Neural cell (in vitro differentiated cells): ENCODE measurements around the gene DDX24. TPM values are rescaled to one million over a fixed set of nuclear protein-coding genes. Genes with fewer than 3 reads are reported as not detected.

Source experiments
- H2AFZ ChIP-seq: fragments of 200-600, 300-800 bp; sonication (generic), shearing (Covaris generic); 2 replicates; pipeline ENCODE4 v1.6.0; 2014; ENCODE audit warnings: low read depth, mild to moderate bottlenecking, antibody characterized with exemption, low read length, moderate library complexity
- H3F3A ChIP-seq: fragments of 200-600 bp; shearing (Covaris generic); 2 replicates; pipeline ENCODE4 v1.6.1; 2016; ENCODE audit warnings: mild to moderate bottlenecking, moderate library complexity, mixed read lengths, antibody characterized with exemption, low read length; ENCODE audit not compliant: insufficient read depth, poor library complexity, severe bottlenecking
- H3K27ac ChIP-seq: fragments of 200-600, 300-800 bp; sonication (generic), shearing (Covaris generic); 2 replicates; pipeline ENCODE4 v1.5.1; 2014; ENCODE audit warnings: mild to moderate bottlenecking, low read length, moderate library complexity
- H3K27me3 ChIP-seq: fragments of 300-800, 200-600 bp; sonication (generic), shearing (Covaris generic); 2 replicates; pipeline ENCODE4 v1.6.0; 2014; ENCODE audit warnings: mild to moderate bottlenecking, low read depth, low read length, moderate library complexity; ENCODE audit not compliant: insufficient read depth
- H3K36me3 ChIP-seq: fragments of 300-800, 200-600 bp; sonication (generic), shearing (Covaris generic); 2 replicates; pipeline ENCODE4 v1.5.1; 2014; ENCODE audit warnings: mild to moderate bottlenecking, antibody characterized with exemption, low read length, moderate library complexity; ENCODE audit not compliant: insufficient read depth
- H3K4me2 ChIP-seq: fragments of 300-800, 200-600 bp; sonication (generic), shearing (Covaris generic); 2 replicates; pipeline ENCODE4 v1.6.0; 2014; ENCODE audit warnings: mild to moderate bottlenecking, low read length
- H3K4me3 ChIP-seq: fragments of 300-800, 200-600 bp; sonication (generic), shearing (Covaris generic); 2 replicates; pipeline ENCODE4 v1.5.1; 2014; ENCODE audit warnings: mild to moderate bottlenecking, low read length, moderate library complexity
- H3K79me2 ChIP-seq: fragments of 200-600 bp; shearing (Covaris generic); replicated peaks from 2 replicates; pipeline ENCODE4 v1.6.0; 2014; ENCODE audit warnings: mild to moderate bottlenecking, low read length, moderate library complexity; ENCODE audit not compliant: insufficient read depth
- H3K9ac ChIP-seq: fragments of 300-800, 200-600 bp; sonication (generic), shearing (Covaris generic); 2 replicates; pipeline ENCODE4 v1.6.1; 2016; ENCODE audit warnings: mild to moderate bottlenecking, low read length, mixed read lengths
- H3K9me2 ChIP-seq: fragments of 200-600 bp; shearing (Covaris generic); 2 replicates; pipeline ENCODE4 v1.6.1; 2016; ENCODE audit warnings: mild to moderate bottlenecking, low read length, mixed read lengths; ENCODE audit not compliant: insufficient read depth
- H3K9me3 ChIP-seq: fragments of 200-600, 300-800 bp; sonication (generic), shearing (Covaris generic); 2 replicates; pipeline ENCODE4 v1.6.1; 2016; ENCODE audit warnings: mild to moderate bottlenecking, mixed run types, low read length, moderate library complexity, mixed read lengths
- H4K20me1 ChIP-seq: fragments of 200-600 bp; shearing (Covaris generic); 2 replicates; pipeline ENCODE4 v1.6.1; 2016; ENCODE audit warnings: mild to moderate bottlenecking, mixed run types; ENCODE audit not compliant: insufficient read depth
- EP300 ChIP-seq: fragments of 450-650 bp; conservative IDR thresholded peaks from 2 replicates; pipeline ENCODE4 v1.6.1; 2014; ENCODE audit warnings: antibody characterized with exemption, mild to moderate bottlenecking, moderate library complexity; ENCODE audit not compliant: poor library complexity, severe bottlenecking
- EZH2 ChIP-seq: fragments of 200-600, 300-800 bp; shearing (Covaris generic), sonication (generic); IDR thresholded peaks from 2 replicates; pipeline ENCODE4 v1.6.1; 2014; ENCODE audit warnings: antibody characterized with exemption, low read length, borderline replicate concordance, mild to moderate bottlenecking; ENCODE audit not compliant: insufficient read depth, poor library complexity, severe bottlenecking
- MXI1 ChIP-seq: fragments of 450-650 bp; conservative IDR thresholded peaks from 2 replicates; pipeline ENCODE4 v1.6.1; 2014; ENCODE audit warnings: antibody characterized with exemption, mild to moderate bottlenecking; ENCODE audit not compliant: poor library complexity, severe bottlenecking
- POLR2AphosphoS5 ChIP-seq: IDR thresholded peaks from 2 replicates; pipeline ENCODE4 v1.6.1; 2012
- RAD21 ChIP-seq: fragments of 450-650 bp; conservative IDR thresholded peaks from 2 replicates; pipeline ENCODE4 v1.6.1; 2014; ENCODE audit warnings: antibody characterized with exemption, mild to moderate bottlenecking, moderate library complexity
- REST ChIP-seq: IDR thresholded peaks from 2 replicates; pipeline ENCODE4 v1.6.1; 2012; ENCODE audit warnings: borderline replicate concordance
- SMC3 ChIP-seq: fragments of 450-650 bp; conservative IDR thresholded peaks from 2 replicates; pipeline ENCODE4 v1.6.1; 2014; ENCODE audit warnings: antibody characterized with exemption, mild to moderate bottlenecking, moderate library complexity; ENCODE audit not compliant: poor library complexity
- TAF1 ChIP-seq: IDR thresholded peaks from 2 replicates; pipeline ENCODE4 v1.6.1; 2012; ENCODE audit warnings: low read depth
- polyA plus RNA-seq: library from polyadenylated mRNA; depleted of rRNA; stranded (reverse); fragments of >200 nt; gene quantifications from 2 replicates; pipeline ENCODE4 v1.2.3, GENCODE V29; 2014
- TF ChIP-seq, protein P1 (sequence below): fragments of 450-650 bp; IDR thresholded peaks from 2 replicates; pipeline ENCODE4 v1.5.1; 2014; ENCODE audit warnings: antibody characterized with exemption, mild to moderate bottlenecking, moderate library complexity; ENCODE audit not compliant: poor library complexity, severe bottlenecking

Gene DDX24
- polyA plus RNA-seq, 1 donor from 2014 or later = 177 TPM

DNA sequence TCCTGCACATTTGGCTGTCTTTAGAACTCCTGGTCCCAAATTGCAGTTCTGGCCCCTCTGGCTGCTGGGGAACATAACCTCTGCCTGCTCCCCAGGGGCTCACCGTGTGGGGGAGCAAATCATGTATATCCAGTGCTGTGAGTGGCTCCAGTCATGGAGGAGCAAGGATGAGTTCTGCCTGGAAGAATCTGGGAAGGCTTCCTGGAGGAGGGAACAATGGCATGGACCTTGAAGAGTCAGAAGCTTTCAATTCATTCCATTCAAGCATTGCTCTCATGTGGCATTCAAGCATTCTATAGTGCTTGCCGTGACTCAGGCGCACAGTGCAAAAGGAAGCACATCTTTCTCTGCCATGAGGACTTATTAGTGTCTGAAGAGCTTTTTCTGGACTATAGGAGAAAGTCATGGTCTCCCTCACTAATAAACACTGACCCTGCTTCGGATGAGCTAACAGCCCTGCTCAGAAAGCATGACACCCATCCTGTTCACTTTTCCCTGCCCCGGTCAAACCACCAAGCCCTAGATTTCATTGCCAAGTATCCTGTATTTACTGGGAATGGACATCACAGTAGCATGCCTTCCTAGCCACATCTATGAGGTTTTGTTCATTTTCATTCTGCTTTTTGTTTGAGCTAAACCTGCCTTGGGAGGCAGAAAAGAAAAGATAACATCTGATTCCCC is 33.0 kb upstream of the DDX24 start:
- Histone ChIP-seq H3K27ac (no peak overlapping the region), H3K36me3 (no peaks in the 10 kb centered on the region), H3K9me2 (no peaks in the 10 kb centered on the region), H2AFZ (no peak overlapping the region), H3F3A (no peaks in the 10 kb centered on the region), H3K4me2 (no peak overlapping the region), H3K4me3 (no peak overlapping the region), H3K79me2 (no peaks in the 10 kb centered on the region), H3K9me3 (no peaks in the 10 kb centered on the region), H4K20me1 (no peaks in the 10 kb centered on the region), H3K9ac (no peak overlapping the region), H3K27me3 (no peaks in the 10 kb centered on the region)
- TF ChIP-seq TAF1 (no peak), SMC3 (no peak), EP300 (no peak)
- TF ChIP-seq, protein P1, sequence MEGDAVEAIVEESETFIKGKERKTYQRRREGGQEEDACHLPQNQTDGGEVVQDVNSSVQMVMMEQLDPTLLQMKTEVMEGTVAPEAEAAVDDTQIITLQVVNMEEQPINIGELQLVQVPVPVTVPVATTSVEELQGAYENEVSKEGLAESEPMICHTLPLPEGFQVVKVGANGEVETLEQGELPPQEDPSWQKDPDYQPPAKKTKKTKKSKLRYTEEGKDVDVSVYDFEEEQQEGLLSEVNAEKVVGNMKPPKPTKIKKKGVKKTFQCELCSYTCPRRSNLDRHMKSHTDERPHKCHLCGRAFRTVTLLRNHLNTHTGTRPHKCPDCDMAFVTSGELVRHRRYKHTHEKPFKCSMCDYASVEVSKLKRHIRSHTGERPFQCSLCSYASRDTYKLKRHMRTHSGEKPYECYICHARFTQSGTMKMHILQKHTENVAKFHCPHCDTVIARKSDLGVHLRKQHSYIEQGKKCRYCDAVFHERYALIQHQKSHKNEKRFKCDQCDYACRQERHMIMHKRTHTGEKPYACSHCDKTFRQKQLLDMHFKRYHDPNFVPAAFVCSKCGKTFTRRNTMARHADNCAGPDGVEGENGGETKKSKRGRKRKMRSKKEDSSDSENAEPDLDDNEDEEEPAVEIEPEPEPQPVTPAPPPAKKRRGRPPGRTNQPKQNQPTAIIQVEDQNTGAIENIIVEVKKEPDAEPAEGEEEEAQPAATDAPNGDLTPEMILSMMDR = no peak

DNA sequence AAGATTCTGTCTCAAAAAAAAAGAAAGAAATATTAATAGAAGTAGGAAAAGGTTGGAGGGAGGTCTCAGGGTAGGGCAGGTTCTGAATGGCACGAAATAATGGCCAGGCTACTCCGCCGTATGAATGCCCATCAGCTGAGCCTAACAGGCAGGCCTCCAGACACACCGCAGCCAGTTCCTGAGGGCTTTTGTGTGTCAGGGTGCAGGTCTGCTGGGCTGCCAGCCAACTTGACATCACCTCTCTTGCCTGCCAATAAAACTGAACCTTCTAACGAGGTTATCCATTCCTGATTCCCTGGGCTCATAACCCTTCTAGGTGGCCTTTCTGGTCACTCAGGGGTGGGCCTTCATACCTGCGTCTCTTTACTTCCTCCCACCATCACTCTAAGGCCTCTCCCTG is 32.5 kb upstream of the DDX24 start:
- Histone ChIP-seq H3K4me2 (no peak overlapping the region), H3K9me3 (no peaks in the 10 kb centered on the region), H3K9me2 (no peaks in the 10 kb centered on the region), H3F3A (no peaks in the 10 kb centered on the region), H3K9ac (no peak overlapping the region), H4K20me1 (no peaks in the 10 kb centered on the region), H3K4me3 (no peak overlapping the region), H3K27me3 (no peaks in the 10 kb centered on the region), H3K27ac (no peak overlapping the region), H2AFZ (no peak overlapping the region), H3K36me3 (no peaks in the 10 kb centered on the region), H3K79me2 (no peaks in the 10 kb centered on the region)
- no peak for TF ChIP-seq MXI1
- no peak for TF ChIP-seq REST
- no peak for TF ChIP-seq POLR2AphosphoS5

DNA sequence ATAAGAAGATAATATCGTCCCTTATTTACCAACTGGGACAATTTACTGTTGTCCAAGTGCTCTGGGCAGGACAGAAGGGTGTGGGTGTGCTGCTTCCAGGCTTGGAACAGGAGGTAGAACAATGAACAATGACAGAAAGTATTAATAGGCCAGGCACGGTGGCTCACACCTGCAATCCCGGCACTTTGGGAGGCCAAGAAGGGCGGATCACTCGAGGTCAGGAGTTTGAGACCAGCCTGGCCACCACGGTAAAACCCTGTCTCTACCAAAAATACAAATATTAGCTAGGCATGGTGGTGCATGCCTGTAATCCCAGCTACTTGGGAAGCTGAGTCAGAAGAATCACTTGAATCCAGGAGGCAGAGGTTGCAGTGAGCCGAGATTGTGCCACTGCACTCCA is 32.1 kb upstream of the DDX24 start:
- Histone ChIP-seq H3K4me2 (no peak overlapping the region), H3F3A (no peaks in the 10 kb centered on the region), H3K79me2 (no peaks in the 10 kb centered on the region), H3K9me3 (no peaks in the 10 kb centered on the region), H3K27ac (no peak overlapping the region), H3K4me3 (no peak overlapping the region), H4K20me1 (no peaks in the 10 kb centered on the region), H3K9me2 (no peaks in the 10 kb centered on the region), H3K9ac (no peak overlapping the region), H3K27me3 (no peaks in the 10 kb centered on the region), H3K36me3 (no peaks in the 10 kb centered on the region), H2AFZ (no peak overlapping the region)
- no peak for TF ChIP-seq EP300
- TF ChIP-seq POLR2AphosphoS5 = no peak
- TF ChIP-seq REST = no peak
- no peak for TF ChIP-seq SMC3
- no peak for TF ChIP-seq RAD21
- TF ChIP-seq TAF1 = no peak
- no peak for TF ChIP-seq EZH2
- no peak for TF ChIP-seq MXI1
- TF ChIP-seq, protein P1 = no peak
